ENCODE measurements around the gene MED29.

The MED29 gene

DNA sequence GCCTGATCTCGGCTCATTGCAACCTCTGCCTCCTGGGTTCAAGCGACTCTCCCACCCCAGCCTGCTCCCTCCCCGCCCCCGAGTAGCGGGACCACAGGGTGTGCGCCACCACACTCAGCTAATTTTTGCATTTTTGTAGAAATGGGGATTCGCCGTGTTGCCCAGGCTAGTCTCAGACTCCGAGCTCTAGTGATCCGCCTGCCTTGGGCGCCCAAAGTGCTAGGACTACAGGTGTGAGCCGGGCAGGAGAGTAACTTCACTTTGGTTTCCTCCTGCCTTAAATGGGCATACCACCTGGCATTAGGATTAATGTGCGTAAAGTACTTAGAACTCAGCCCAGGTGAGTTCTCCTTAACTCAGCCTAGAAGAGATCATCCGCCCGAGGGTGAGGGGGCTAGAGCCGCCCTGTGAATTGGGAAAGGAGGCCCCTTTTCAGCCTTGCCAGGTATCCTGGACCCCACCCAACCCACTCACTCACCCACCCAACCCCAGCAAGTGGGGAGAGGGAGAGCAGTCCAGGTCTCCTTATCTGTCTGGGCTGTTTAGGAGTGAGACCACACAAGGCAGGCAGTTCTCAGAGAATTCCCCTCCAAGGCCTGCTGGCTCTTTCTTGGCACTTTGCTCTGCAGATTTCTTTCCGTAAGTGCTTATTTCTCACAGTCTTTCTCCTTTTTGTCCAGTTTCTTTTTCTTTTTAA lies 14.2 kb downstream of the MED29 start:
- H3K36me3 Mint-ChIP-seq (ENCODE audit: low read depth): no peaks in the 10 kb centered on the region
- H3K27me3 Mint-ChIP-seq (ENCODE audit: low read depth, poor library complexity): peaks cover 11% of the 10 kb centered on the region
- H3K4me3 Mint-ChIP-seq: peak overlapping the region; percentile 85
- TF ChIP-seq, protein P1, sequence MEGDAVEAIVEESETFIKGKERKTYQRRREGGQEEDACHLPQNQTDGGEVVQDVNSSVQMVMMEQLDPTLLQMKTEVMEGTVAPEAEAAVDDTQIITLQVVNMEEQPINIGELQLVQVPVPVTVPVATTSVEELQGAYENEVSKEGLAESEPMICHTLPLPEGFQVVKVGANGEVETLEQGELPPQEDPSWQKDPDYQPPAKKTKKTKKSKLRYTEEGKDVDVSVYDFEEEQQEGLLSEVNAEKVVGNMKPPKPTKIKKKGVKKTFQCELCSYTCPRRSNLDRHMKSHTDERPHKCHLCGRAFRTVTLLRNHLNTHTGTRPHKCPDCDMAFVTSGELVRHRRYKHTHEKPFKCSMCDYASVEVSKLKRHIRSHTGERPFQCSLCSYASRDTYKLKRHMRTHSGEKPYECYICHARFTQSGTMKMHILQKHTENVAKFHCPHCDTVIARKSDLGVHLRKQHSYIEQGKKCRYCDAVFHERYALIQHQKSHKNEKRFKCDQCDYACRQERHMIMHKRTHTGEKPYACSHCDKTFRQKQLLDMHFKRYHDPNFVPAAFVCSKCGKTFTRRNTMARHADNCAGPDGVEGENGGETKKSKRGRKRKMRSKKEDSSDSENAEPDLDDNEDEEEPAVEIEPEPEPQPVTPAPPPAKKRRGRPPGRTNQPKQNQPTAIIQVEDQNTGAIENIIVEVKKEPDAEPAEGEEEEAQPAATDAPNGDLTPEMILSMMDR (IDR thresholded peaks at IDR 0.05): no peak
- no peak overlapping the region for H3K27ac Mint-ChIP-seq
- no peak for DNase-seq
- peaks cover 69% of the 10 kb centered on the region for H3K4me1 Mint-ChIP-seq
- no peaks in the 10 kb centered on the region for H3K9me3 Mint-ChIP-seq

DNA sequence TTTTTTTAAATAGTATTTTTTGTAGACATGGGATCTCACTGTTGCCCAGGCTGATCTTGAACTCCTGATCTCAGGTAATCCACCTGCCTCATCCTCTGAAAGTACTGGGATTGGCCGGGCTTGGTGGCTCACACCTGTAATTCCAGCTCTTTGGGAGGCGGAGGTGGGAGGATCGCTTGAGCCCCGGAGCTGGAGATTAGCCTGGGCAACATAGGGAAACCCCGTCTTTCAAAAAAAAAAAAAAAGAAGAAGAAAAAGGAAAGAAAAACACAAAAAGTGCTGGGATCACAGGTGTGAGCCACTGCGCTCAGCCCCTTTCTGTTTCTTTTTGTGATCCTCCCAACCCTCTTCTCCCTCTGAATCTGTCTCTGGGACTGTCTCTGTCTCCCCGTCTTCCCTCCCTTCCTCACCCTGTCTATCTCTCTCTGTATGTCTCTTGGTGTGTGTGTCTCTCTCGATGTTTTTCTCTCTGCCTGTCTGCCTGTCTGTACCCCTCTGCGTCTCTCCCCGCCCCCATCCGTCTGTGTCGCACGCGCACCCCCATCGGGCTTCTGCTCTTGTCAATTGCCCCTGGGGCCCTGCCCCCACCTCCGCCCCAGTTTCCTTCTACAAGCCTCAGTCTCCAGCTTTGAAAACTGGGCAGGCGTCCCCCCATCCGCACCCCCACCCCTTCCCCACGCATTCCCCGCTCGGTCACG lies 14.9 kb downstream of the MED29 start:
- H3K9me3 Mint-ChIP-seq: no peaks in the 10 kb centered on the region
- peak overlapping the region; percentile 12 for H3K27ac Mint-ChIP-seq
- H3K4me3 Mint-ChIP-seq: peak overlapping the region; percentile 85
- H3K27me3 Mint-ChIP-seq (ENCODE audit: low read depth, poor library complexity): peaks cover 11% of the 10 kb centered on the region
- no peaks in the 10 kb centered on the region for H3K36me3 Mint-ChIP-seq (ENCODE audit: low read depth)
- TF ChIP-seq, protein P1 (IDR thresholded peaks at IDR 0.05): no peak
- peaks cover 70% of the 10 kb centered on the region for H3K4me1 Mint-ChIP-seq
- DNase-seq: no peak

DNA sequence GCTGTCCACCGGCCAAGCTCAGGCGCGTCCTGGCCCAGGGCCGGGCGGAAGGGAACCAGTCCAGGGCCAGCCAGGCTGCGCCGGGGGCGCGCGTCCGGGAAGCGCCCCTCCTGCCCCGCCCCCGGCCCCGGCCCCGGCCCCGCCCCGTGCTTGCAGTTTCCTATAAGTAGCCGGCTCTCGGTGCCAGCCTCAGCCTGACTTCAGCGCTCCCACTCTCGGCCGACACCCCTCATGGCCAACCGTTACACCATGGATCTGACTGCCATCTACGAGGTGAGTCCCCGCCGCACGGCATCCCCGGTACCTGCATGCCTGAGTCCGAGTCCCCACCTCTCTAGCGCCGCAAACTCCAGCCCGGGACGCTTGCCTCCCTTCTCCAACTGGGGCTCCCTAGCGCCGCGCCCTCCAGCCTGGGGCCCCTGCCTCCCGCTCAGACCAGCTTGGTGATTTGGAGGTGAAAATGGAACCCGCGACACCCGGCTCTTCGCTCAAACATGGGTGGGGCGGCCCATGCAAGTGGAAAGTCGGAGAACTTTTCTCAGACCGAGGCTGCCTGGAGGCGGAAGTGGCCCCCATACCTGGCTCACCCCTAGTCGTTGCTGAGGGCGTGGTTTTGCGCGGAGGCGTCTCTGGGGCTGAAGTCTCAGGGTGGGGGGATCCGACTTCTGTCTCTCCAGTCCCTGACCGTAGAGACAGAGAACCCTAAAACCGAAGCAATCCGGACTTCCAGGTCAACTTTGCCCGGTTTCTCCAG lies 15.7 kb downstream of the MED29 start, which contains the start of gene ZFP36:
TSS of gene ZFP36 (plus strand) at position 192 of the 754 bp plus-strand sequence. CDS start at position 250, 58 bp downstream.
- Mint-ChIP-seq H3K27ac (peak within 1 kb of the TSS; percentile 12), H3K9me3 (no peaks in the 10 kb centered on the region), H3K36me3 (ENCODE audit: low read depth) (no peaks in the 10 kb centered on the region), H3K27me3 (ENCODE audit: low read depth, poor library complexity) (peaks cover 11% of the 10 kb centered on the region), H3K4me3 (peak within 1 kb of the TSS; percentile 89), H3K4me1 (peaks cover 70% of the 10 kb centered on the region)
- DNase-seq: peak; percentile 85
- TF ChIP-seq, protein P1 (IDR thresholded peaks at IDR 0.05): no peak

DNA sequence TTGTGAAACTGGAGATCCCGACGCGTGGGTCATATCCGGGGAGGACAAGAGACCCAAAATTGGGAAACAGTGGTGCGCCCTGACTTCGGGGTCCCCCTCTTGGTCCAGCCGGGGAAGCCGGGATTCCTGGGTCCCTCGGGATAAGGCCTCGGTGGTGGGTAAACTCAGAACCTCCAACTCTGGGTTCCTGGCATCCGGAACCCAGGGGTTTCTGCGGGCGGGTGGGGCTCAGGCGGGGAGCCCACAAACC lies 16.2 kb downstream of the MED29 start:
- no peak for DNase-seq
- Mint-ChIP-seq H3K27ac (no peak overlapping the region), H3K27me3 (ENCODE audit: low read depth, poor library complexity) (peaks cover 11% of the 10 kb centered on the region), H3K9me3 (no peaks in the 10 kb centered on the region), H3K36me3 (ENCODE audit: low read depth) (no peaks in the 10 kb centered on the region), H3K4me1 (peaks cover 65% of the 10 kb centered on the region), H3K4me3 (peak overlapping the region; percentile 89)
- TF ChIP-seq, protein P1 (IDR thresholded peaks at IDR 0.05): no peak

DNA sequence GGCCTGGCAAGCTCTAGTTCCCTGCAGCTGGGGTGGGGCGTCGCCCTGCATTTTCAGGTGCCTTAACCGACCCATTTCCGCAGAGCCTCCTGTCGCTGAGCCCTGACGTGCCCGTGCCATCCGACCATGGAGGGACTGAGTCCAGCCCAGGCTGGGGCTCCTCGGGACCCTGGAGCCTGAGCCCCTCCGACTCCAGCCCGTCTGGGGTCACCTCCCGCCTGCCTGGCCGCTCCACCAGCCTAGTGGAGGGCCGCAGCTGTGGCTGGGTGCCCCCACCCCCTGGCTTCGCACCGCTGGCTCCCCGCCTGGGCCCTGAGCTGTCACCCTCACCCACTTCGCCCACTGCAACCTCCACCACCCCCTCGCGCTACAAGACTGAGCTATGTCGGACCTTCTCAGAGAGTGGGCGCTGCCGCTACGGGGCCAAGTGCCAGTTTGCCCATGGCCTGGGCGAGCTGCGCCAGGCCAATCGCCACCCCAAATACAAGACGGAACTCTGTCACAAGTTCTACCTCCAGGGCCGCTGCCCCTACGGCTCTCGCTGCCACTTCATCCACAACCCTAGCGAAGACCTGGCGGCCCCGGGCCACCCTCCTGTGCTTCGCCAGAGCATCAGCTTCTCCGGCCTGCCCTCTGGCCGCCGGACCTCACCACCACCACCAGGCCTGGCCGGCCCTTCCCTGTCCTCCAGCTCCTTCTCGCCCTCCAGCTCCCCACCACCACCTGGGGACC lies 16.6 kb downstream of the MED29 start:
- H3K4me1 Mint-ChIP-seq: peaks cover 61% of the 10 kb centered on the region
- peaks cover 11% of the 10 kb centered on the region for H3K27me3 Mint-ChIP-seq (ENCODE audit: low read depth, poor library complexity)
- H3K27ac Mint-ChIP-seq: no peak overlapping the region
- no peaks in the 10 kb centered on the region for H3K9me3 Mint-ChIP-seq
- DNase-seq: no peak
- H3K36me3 Mint-ChIP-seq (ENCODE audit: low read depth): no peaks in the 10 kb centered on the region
- TF ChIP-seq, protein P1 (IDR thresholded peaks at IDR 0.05): no peak
- H3K4me3 Mint-ChIP-seq: peak overlapping the region; percentile 89

All from nephron progenitor cell (in vitro differentiated cells).